Nephron progenitor cell (in vitro differentiated cells): ENCODE results near the gene AP2A2.

Experiments
- DNase-seq: peaks from one replicate; pipeline ENCODE4 v3.0.0; 2021
- H3K27ac Mint-ChIP-seq: 2 replicates; pipeline ENCODE4 v1.8.0; 2021; ENCODE audit warnings: mild to moderate bottlenecking, moderate library complexity, mixed read lengths
- H3K27me3 Mint-ChIP-seq: 2 replicates; pipeline ENCODE4 v1.8.0; 2021; ENCODE audit warnings: mild to moderate bottlenecking, low read depth, mixed read lengths; ENCODE audit not compliant: poor library complexity
- H3K36me3 Mint-ChIP-seq: 2 replicates; pipeline ENCODE4 v1.8.0; 2021; ENCODE audit warnings: low read depth, mixed read lengths
- H3K4me1 Mint-ChIP-seq: 2 replicates; pipeline ENCODE4 v1.8.0; 2021; ENCODE audit warnings: mixed read lengths
- H3K4me3 Mint-ChIP-seq: 2 replicates; pipeline ENCODE4 v1.8.0; 2021; ENCODE audit warnings: mild to moderate bottlenecking, moderate library complexity, mixed read lengths
- H3K9me3 Mint-ChIP-seq: 2 replicates; pipeline ENCODE4 v1.8.0; 2021; ENCODE audit warnings: mild to moderate bottlenecking, moderate library complexity, mixed read lengths
- TF ChIP-seq, protein P1 (sequence below): fragments of 200-600 bp; sonication (generic); IDR thresholded peaks from 2 replicates; pipeline ENCODE4 v1.5.0; 2021; ENCODE audit warnings: antibody characterized with exemption

Gene AP2A2

GRCh38 chr11:984546-984945 is 58.9 kb downstream of the AP2A2 start:
- no peaks in the 10 kb centered on the region for H3K9me3 Mint-ChIP-seq
- H3K4me1 Mint-ChIP-seq: peaks cover 14% of the 10 kb centered on the region
- no peak overlapping the region for H3K4me3 Mint-ChIP-seq
- peak overlapping the region; percentile 90 for H3K27ac Mint-ChIP-seq
- H3K27me3 Mint-ChIP-seq: no peaks in the 10 kb centered on the region
- peaks cover 28% of the 10 kb centered on the region for H3K36me3 Mint-ChIP-seq
- no peak for DNase-seq
- TF ChIP-seq, protein P1, sequence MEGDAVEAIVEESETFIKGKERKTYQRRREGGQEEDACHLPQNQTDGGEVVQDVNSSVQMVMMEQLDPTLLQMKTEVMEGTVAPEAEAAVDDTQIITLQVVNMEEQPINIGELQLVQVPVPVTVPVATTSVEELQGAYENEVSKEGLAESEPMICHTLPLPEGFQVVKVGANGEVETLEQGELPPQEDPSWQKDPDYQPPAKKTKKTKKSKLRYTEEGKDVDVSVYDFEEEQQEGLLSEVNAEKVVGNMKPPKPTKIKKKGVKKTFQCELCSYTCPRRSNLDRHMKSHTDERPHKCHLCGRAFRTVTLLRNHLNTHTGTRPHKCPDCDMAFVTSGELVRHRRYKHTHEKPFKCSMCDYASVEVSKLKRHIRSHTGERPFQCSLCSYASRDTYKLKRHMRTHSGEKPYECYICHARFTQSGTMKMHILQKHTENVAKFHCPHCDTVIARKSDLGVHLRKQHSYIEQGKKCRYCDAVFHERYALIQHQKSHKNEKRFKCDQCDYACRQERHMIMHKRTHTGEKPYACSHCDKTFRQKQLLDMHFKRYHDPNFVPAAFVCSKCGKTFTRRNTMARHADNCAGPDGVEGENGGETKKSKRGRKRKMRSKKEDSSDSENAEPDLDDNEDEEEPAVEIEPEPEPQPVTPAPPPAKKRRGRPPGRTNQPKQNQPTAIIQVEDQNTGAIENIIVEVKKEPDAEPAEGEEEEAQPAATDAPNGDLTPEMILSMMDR: no peak

DNA sequence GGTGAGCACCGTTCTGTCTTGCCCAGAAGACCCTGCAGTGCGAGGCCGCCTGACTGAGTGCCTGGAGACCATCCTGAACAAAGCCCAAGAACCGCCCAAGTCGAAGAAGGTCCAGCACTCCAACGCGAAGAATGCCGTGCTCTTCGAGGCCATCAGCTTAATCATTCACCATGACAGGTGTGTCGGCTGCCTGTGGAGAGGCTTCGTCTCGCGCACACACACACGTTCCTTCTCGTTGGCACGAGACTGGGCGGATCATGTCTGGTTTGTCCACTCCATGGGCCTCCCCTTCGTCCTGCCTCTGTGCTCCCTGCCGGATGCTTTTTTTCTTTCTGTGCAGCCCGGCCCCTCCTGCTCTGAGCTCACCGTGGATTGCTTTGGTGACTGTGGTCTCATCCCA is 59.7 kb downstream of the AP2A2 start:
- TF ChIP-seq, protein P1: no peak

DNA sequence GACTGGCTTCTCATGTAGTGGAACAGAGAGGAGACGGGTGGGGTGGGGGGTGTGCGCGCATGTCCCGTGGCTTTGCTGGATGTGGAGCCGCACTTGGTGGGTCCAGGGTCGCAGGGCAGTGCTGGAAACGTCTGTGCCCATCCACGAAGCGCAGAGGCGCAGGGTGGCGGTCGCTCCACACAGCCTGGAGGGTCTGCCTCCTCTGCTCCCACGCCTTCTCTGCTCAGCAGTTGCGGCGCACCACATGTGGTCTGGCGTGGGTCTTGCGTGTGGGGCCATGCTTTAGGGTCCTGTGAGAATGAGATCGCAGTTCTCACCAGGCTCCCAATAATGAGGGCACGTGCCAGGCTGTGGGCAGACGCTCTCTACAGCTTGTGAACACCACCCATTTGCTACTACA is 60.2 kb downstream of the AP2A2 start:
- TF ChIP-seq, protein P1: no peak
- H3K4me3 Mint-ChIP-seq: no peak overlapping the region
- DNase-seq: no peak

More for the DNA sequence above, 59.7 kb downstream of the AP2A2 start:
- no peaks in the 10 kb centered on the region for H3K9me3 Mint-ChIP-seq
- H3K27me3 Mint-ChIP-seq: no peaks in the 10 kb centered on the region
- H3K36me3 Mint-ChIP-seq: peaks cover 29% of the 10 kb centered on the region
- DNase-seq: no peak
- peaks cover 14% of the 10 kb centered on the region for H3K4me1 Mint-ChIP-seq
- no peak overlapping the region for H3K4me3 Mint-ChIP-seq
- no peak overlapping the region for H3K27ac Mint-ChIP-seq

DNA sequence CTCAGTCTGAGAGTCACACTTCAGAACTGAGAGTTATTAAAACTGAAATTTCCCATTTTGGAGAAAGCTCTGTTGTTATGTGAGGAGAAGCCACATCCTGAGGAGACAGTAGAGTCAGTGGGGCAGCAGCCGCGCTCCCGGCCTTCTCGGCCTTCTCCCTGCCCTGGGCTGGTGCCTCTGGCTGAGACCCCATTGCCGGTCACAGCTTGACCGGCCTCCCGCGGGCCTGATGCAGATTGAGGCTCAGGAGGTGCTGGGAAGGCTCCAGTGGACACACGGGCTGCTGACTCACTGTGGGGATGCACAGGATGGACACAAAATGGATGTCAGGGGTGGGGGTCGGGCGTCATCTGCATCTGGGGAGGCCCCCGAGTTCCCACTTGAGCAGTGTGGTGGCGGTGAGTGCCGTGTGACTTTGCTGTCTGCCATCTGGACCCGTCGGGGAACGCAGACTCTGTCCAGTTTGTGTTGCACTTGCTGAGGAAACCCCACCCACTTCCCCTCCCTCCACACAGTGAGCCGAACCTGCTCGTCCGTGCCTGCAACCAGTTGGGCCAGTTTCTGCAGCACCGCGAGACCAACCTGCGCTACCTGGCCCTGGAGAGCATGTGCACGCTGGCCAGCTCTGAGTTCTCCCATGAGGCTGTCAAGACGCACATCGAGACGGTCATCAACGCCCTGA is 60.7 kb downstream of the AP2A2 start:
- H3K36me3 Mint-ChIP-seq: peaks cover 22% of the 10 kb centered on the region
- H3K4me1 Mint-ChIP-seq: peaks cover 14% of the 10 kb centered on the region
- H3K4me3 Mint-ChIP-seq: no peak overlapping the region
- DNase-seq: no peak
- no peaks in the 10 kb centered on the region for H3K9me3 Mint-ChIP-seq
- H3K27me3 Mint-ChIP-seq: no peaks in the 10 kb centered on the region
- no peak overlapping the region for H3K27ac Mint-ChIP-seq
- TF ChIP-seq, protein P1: no peak

More for the DNA sequence above, 60.2 kb downstream of the AP2A2 start:
- no peaks in the 10 kb centered on the region for H3K9me3 Mint-ChIP-seq
- no peak overlapping the region for H3K27ac Mint-ChIP-seq
- no peaks in the 10 kb centered on the region for H3K27me3 Mint-ChIP-seq
- peaks cover 14% of the 10 kb centered on the region for H3K4me1 Mint-ChIP-seq
- peaks cover 26% of the 10 kb centered on the region for H3K36me3 Mint-ChIP-seq

DNA sequence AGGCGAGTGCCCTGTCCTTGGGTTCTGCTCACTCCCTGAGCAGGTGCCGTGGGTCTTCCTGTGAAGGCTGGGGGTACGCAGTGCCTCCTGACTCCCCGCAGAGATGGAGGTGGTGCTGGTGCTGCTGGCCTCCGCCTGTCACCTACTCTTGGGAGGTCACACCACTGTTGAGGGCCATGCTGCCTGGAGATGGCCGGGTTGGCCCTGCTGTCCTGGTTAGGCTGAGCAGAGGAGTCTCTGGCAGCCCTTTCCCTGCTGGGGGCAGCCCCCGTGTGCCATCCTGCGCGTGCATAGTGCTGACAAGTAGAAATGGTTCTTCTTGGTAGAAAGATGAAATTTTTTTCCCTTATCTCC is 61.3 kb downstream of the AP2A2 start:
- peaks cover 20% of the 10 kb centered on the region for H3K36me3 Mint-ChIP-seq
- peaks cover 14% of the 10 kb centered on the region for H3K4me1 Mint-ChIP-seq
- no peak for DNase-seq
- H3K4me3 Mint-ChIP-seq: no peak overlapping the region
- H3K27ac Mint-ChIP-seq: no peak overlapping the region
- TF ChIP-seq, protein P1: no peak
- H3K27me3 Mint-ChIP-seq: no peaks in the 10 kb centered on the region
- no peaks in the 10 kb centered on the region for H3K9me3 Mint-ChIP-seq

- Mint-ChIP-seq H3K4me1 (peaks cover 14% of the 10 kb centered on the region), H3K27ac (no peak overlapping the region), H3K4me3 (no peak overlapping the region), H3K36me3 (peaks cover 18% of the 10 kb centered on the region), H3K9me3 (no peaks in the 10 kb centered on the region), H3K27me3 (no peaks in the 10 kb centered on the region)
- TF ChIP-seq, protein P1: no peak
- no peak for DNase-seq
Observed at GRCh38 chr11:987671-988070, 62.0 kb downstream of the AP2A2 start.
